Endothelial cell (in vitro differentiated cells): ENCODE results near the gene GDF7. TPM values are rescaled to one million over a fixed set of nuclear protein-coding genes. Genes with fewer than 3 reads are reported as not detected.

Experiments used
- DNase-seq: peaks from one replicate; pipeline ENCODE4 v3.0.0; 2021; ENCODE audit warnings: low spot score
- H3K27ac Mint-ChIP-seq: one replicate; pipeline ENCODE4 v1.8.0; 2021; ENCODE audit warnings: mixed read lengths, inconsistent platforms; ENCODE audit not compliant: unreplicated experiment
- H3K27me3 Mint-ChIP-seq: one replicate; pipeline ENCODE4 v1.8.0; 2021; ENCODE audit warnings: mild to moderate bottlenecking, moderate library complexity, mixed read lengths, inconsistent platforms; ENCODE audit not compliant: unreplicated experiment
- H3K36me3 Mint-ChIP-seq: one replicate; pipeline ENCODE4 v1.8.0; 2021; ENCODE audit warnings: mild to moderate bottlenecking, low read depth, mixed read lengths, inconsistent platforms; ENCODE audit not compliant: unreplicated experiment
- H3K4me1 Mint-ChIP-seq: one replicate; pipeline ENCODE4 v1.8.0; 2021; ENCODE audit warnings: mild to moderate bottlenecking, mixed read lengths, inconsistent platforms; ENCODE audit not compliant: unreplicated experiment
- H3K4me3 Mint-ChIP-seq: one replicate; pipeline ENCODE4 v1.8.0; 2021; ENCODE audit warnings: mild to moderate bottlenecking, mixed read lengths, inconsistent platforms; ENCODE audit not compliant: unreplicated experiment
- H3K9me3 Mint-ChIP-seq: one replicate; pipeline ENCODE4 v1.8.0; 2021; ENCODE audit warnings: mixed read lengths, inconsistent platforms; ENCODE audit not compliant: unreplicated experiment
- total RNA-seq: library from RNA; stranded (reverse); fragmentation: NEBNext Ultra II Directional; extraction: Animal tissue kit (Norgen Biotek cat#: 25700); gene quantifications from one replicate; pipeline ENCODE4 v1.2.1, GENCODE V29; 2021; ENCODE audit not compliant: unreplicated experiment
- TF ChIP-seq, protein P1 (sequence below): fragments of 200-600 bp; sonication (generic); IDR thresholded peaks from one replicate; pipeline ENCODE4 v1.5.0; 2021; ENCODE audit warnings: antibody characterized with exemption; ENCODE audit not compliant: unreplicated experiment

GDF7 gene
- total RNA-seq, 1 donor from 2014 or later = 11.2 TPM

- H3K36me3 Mint-ChIP-seq = peaks cover 37% of the 10 kb centered on the region
- H3K4me1 Mint-ChIP-seq = peaks cover 25% of the 10 kb centered on the region
- TF ChIP-seq, protein P1, sequence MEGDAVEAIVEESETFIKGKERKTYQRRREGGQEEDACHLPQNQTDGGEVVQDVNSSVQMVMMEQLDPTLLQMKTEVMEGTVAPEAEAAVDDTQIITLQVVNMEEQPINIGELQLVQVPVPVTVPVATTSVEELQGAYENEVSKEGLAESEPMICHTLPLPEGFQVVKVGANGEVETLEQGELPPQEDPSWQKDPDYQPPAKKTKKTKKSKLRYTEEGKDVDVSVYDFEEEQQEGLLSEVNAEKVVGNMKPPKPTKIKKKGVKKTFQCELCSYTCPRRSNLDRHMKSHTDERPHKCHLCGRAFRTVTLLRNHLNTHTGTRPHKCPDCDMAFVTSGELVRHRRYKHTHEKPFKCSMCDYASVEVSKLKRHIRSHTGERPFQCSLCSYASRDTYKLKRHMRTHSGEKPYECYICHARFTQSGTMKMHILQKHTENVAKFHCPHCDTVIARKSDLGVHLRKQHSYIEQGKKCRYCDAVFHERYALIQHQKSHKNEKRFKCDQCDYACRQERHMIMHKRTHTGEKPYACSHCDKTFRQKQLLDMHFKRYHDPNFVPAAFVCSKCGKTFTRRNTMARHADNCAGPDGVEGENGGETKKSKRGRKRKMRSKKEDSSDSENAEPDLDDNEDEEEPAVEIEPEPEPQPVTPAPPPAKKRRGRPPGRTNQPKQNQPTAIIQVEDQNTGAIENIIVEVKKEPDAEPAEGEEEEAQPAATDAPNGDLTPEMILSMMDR = no peak
- H3K4me3 Mint-ChIP-seq = no peak overlapping the region
- H3K27me3 Mint-ChIP-seq = peaks cover 22% of the 10 kb centered on the region
- H3K27ac Mint-ChIP-seq = peak overlapping the region; percentile 15
- DNase-seq = no peak
- no peaks in the 10 kb centered on the region for H3K9me3 Mint-ChIP-seq
Measured at GRCh38 chr2:20647738-20648137, 19.2 kb upstream of the GDF7 start.

DNA sequence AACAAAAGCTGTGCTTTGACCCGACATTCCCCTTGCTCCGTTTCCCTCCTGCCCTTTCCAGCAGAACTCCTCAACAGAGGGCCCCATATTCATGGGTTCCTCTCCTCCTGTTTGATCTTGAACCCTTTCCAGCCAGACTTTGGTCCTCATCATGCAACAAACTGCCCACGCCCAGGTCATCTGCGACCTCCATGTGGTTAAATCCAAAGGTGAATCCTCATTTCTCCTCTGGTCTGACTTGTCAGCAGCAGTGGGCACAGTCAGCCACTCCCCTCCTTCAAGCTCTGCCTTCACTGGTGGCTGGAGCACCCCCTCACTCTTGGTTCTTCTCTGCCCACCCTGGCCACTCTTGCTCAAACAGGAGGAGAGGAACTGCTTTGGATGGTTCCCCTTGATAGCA is 18.7 kb upstream of the GDF7 start:
- Mint-ChIP-seq H3K27me3 (peaks cover 26% of the 10 kb centered on the region), H3K4me1 (peaks cover 29% of the 10 kb centered on the region), H3K36me3 (peaks cover 34% of the 10 kb centered on the region), H3K4me3 (peak overlapping the region; percentile 26), H3K9me3 (no peaks in the 10 kb centered on the region), H3K27ac (peak overlapping the region; percentile 15)
- TF ChIP-seq, protein P1 = no peak
- no peak for DNase-seq

DNA sequence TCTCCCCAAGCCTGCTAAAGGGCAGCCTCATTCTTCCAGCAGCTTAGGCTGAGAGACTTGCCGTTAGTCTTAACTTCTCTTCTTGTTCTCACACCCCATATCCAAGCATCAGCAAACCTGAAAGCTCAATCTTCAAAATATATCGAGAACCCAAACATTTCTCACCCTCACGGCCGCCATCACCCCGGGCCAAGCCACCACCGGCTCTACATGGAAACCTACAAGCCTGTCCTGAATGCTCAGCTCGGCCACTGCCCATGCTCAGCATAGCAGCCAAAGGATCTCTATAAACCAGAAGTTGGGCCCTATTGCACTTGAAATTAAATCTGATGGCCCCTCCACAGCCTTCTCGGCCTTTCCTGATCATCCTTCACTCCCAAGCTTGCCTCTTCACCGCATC is 18.1 kb upstream of the GDF7 start:
- TF ChIP-seq, protein P1 = no peak
- Mint-ChIP-seq H3K4me1 (peaks cover 29% of the 10 kb centered on the region), H3K27ac (peak overlapping the region; percentile 37), H3K27me3 (peaks cover 26% of the 10 kb centered on the region), H3K9me3 (no peaks in the 10 kb centered on the region), H3K36me3 (peaks cover 30% of the 10 kb centered on the region), H3K4me3 (peak overlapping the region; percentile 53)
- DNase-seq = no peak

DNA sequence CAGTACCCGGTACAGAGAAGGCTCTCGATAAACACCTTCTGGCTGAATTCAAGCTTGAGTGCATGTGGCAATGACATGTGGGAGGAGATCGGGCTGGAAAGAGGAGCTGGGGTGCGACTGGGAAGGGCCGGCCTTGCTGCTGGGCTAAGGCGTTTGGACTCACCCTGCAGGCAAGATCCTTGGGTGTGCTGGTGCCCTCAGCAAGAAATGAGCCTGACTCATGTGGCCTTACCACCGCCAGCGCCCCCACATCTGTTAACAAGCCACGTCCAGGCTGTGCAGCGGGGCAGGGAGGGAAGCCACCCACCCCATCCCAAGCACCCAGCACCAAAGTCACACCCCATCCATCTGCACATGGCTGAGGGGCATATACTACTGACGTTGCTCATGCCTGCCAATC is 17.4 kb upstream of the GDF7 start:
- Mint-ChIP-seq H3K27ac (peak overlapping the region; percentile 20), H3K4me3 (peak overlapping the region; percentile 93), H3K4me1 (peaks cover 31% of the 10 kb centered on the region), H3K9me3 (no peaks in the 10 kb centered on the region), H3K27me3 (peaks cover 22% of the 10 kb centered on the region), H3K36me3 (peaks cover 23% of the 10 kb centered on the region)
- DNase-seq = no peak
- TF ChIP-seq, protein P1 = no peak

DNA sequence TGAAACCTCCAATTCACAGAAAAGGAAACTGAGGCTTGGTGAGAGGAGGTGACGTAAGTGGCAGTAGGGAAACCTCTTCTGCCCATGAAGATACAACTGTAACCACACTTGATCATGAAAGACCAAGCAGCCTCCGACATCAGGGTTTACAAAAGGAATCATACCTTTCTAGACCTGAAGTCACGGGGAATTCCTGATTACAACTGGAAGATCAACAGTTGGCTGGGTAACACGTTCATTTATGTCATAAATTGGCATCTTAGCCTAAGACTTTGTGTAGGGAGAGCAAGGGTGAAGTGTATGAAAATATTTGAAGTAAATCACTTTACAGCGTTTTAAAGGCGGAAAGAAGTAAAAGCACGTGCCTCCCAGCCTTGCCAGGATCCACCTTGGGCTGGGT is 17.0 kb upstream of the GDF7 start:
- TF ChIP-seq, protein P1 = no peak
- Mint-ChIP-seq H3K36me3 (peaks cover 19% of the 10 kb centered on the region), H3K27me3 (peaks cover 21% of the 10 kb centered on the region), H3K4me3 (peak overlapping the region; percentile 93), H3K27ac (peak overlapping the region; percentile 26), H3K9me3 (no peaks in the 10 kb centered on the region), H3K4me1 (peaks cover 33% of the 10 kb centered on the region)
- no peak for DNase-seq
